PC-9 (cell line): ENCODE results near the gene FOXN3. TPM values are rescaled to one million over a fixed set of nuclear protein-coding genes. Genes with fewer than 3 reads are reported as not detected.

Experiments used
- BruUV-seq: library from RNA; stranded (reverse); fragments of 400-500 nt; replicated peaks from 2 replicates; lab custom pipeline; 2021; lab: Mats Ljungman, UMichigan
- CTCF ChIA-PET: fragments of 300-600 bp; sonication (Branson Sonifier 250); formaldehyde crosslinking; loops from one replicate; lab custom pipeline; 2022; ENCODE audit warnings: antibody characterized with exemption; lab: Charles Lee
- POLR2A ChIA-PET: fragments of 300-600 bp; sonication (Branson Sonifier 250); formaldehyde crosslinking; loops from one replicate; lab custom pipeline; 2022; ENCODE audit warnings: antibody characterized with exemption; ENCODE audit not compliant: unreplicated experiment; lab: Charles Lee
- DNase-seq, 2 experiments: peaks; one replicate each; pipeline versions ENCODE4 v3.0.0 to v3.0.0-alpha.2; 2015 to 2022; ENCODE audit warnings: mixed read lengths in 1 of 2
- H2AFZ ChIP-seq: fragments of 200-600 bp; sonication (generic); 2 replicates; pipeline ENCODE4 v1.8.1; 2017; ENCODE audit warnings: antibody characterized with exemption
- H3F3A ChIP-seq: fragments of 200-600 bp; sonication (generic); 2 replicates; pipeline ENCODE4 v1.8.1; 2017; ENCODE audit warnings: antibody characterized with exemption, mild to moderate bottlenecking, low read depth; ENCODE audit not compliant: insufficient read depth
- H3K27ac ChIP-seq: fragments of 200-600 bp; sonication (generic); 2 replicates; pipeline ENCODE4 v1.6.1; 2016; ENCODE audit warnings: mixed run types
- H3K27me3 ChIP-seq: fragments of 200-600 bp; sonication (generic); 2 replicates; pipeline ENCODE4 v1.6.1; 2016; ENCODE audit warnings: low read depth, mixed run types; ENCODE audit not compliant: insufficient read depth
- H3K36me3 ChIP-seq: fragments of 200-600 bp; sonication (generic); 2 replicates; pipeline ENCODE4 v1.6.1; 2016; ENCODE audit warnings: low read depth, mixed run types
- H3K4me1 ChIP-seq: fragments of 200-600 bp; sonication (generic); replicated peaks from 2 replicates; pipeline ENCODE4 v1.6.1; 2016; ENCODE audit warnings: mixed run types; ENCODE audit not compliant: insufficient read depth
- H3K4me2 ChIP-seq: fragments of 200-600 bp; sonication (generic); 2 replicates; pipeline ENCODE4 v1.6.1; 2017; ENCODE audit warnings: mixed run types
- H3K4me3 ChIP-seq: fragments of 200-600 bp; sonication (generic); 2 replicates; pipeline ENCODE4 v1.6.1; 2016; ENCODE audit warnings: mixed run types
- H3K79me2 ChIP-seq: fragments of 200-600 bp; sonication (generic); 2 replicates; pipeline ENCODE4 v1.6.1; 2017; ENCODE audit warnings: low read depth, mixed run types
- H3K9me2 ChIP-seq: fragments of 200-600 bp; sonication (generic); 2 replicates; pipeline ENCODE4 v1.8.1; 2017; ENCODE audit warnings: mild to moderate bottlenecking; ENCODE audit not compliant: insufficient read depth
- H3K9me3 ChIP-seq: fragments of 200-600 bp; sonication (generic); 2 replicates; pipeline ENCODE4 v1.8.1; 2016; ENCODE audit warnings: low read depth; ENCODE audit not compliant: insufficient read depth
- H4K20me1 ChIP-seq: fragments of 200-600 bp; sonication (generic); 2 replicates; pipeline ENCODE4 v1.8.1; 2017; ENCODE audit not compliant: insufficient read depth
- EZH2 ChIP-seq: fragments of 200-600 bp; sonication (generic); IDR thresholded peaks from 2 replicates; pipeline ENCODE4 v1.8.0; 2017; ENCODE audit warnings: antibody characterized with exemption, low read depth
- intact Hi-C: fragments of 100-400 bp; cut with micrococcal nuclease; formaldehyde crosslinking; loops from one replicate; pipeline ENCODE4 v1.10.0; 2022; ENCODE audit not compliant: unreplicated experiment
- total RNA-seq: library from RNA; stranded (reverse); gene quantifications from 2 replicates; pipeline ENCODE4 v1.2.3, GENCODE V29; 2021
- TF ChIP-seq, protein P1 (sequence below): fragments of 200-600 bp; sonication (generic); conservative IDR thresholded peaks from 2 replicates; pipeline ENCODE4 v1.6.1; 2017; ENCODE audit warnings: mixed run types, antibody characterized with exemption, mild to moderate bottlenecking, moderate library complexity

Gene FOXN3
- total RNA-seq, 1 experiment from 2014 or later, result 4.2 TPM

DNA sequence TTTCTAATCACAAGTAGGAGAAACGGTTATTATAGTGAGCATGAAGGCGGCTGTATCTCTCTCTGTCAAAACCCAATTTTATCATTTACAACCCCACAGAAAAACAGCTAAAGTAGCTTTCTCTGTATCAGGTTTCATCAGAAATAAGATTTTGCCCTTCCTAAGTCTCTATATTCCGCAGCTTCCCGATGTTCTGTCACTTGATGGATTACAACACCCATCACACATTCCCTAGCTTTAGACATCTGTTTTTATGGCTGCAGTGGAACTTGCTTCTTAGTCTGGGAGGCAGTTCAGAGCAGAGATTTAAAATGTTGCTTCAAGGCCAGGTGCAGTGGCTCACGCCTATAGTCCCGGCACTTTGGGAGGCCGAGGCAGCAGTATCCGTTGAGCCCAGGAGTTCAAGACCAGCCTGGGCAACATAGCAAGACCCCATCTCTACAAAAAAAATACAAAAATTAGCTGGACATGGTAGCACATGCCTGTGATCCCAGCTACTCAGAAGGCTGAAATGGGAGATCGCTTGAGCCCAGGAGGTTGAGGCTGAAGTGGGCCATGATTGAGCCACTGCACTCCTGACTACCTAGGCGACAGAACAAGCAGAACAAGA lies 27.6 kb upstream of the FOXN3 start:
- intact Hi-C loops, result no loop called here
- Histone ChIP-seq H3K4me2 (no peak overlapping the region), H3K4me3 (no peak overlapping the region)

DNA sequence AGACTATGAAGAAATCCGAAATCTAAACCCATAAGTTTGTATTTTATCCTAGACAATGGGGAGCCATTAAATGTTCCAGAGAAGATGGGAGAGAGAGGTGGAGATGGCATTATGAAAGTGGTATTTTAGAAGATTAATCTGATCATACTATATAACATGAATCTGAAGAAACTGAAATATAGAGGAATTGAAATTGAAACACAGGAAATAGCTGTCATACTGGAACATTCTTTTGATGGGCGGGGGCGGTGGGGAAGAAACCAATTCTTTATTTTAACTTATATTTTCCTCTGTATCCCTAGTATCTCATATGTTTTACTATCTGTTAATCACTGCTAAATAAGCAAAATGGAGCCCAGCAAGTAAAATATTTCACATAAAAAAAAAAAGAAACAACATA lies 27.0 kb upstream of the FOXN3 start:
- TF ChIP-seq EZH2, result no peak
- TF ChIP-seq, protein P1, sequence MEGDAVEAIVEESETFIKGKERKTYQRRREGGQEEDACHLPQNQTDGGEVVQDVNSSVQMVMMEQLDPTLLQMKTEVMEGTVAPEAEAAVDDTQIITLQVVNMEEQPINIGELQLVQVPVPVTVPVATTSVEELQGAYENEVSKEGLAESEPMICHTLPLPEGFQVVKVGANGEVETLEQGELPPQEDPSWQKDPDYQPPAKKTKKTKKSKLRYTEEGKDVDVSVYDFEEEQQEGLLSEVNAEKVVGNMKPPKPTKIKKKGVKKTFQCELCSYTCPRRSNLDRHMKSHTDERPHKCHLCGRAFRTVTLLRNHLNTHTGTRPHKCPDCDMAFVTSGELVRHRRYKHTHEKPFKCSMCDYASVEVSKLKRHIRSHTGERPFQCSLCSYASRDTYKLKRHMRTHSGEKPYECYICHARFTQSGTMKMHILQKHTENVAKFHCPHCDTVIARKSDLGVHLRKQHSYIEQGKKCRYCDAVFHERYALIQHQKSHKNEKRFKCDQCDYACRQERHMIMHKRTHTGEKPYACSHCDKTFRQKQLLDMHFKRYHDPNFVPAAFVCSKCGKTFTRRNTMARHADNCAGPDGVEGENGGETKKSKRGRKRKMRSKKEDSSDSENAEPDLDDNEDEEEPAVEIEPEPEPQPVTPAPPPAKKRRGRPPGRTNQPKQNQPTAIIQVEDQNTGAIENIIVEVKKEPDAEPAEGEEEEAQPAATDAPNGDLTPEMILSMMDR, result no peak
- Histone ChIP-seq H4K20me1 (no peaks in the 10 kb centered on the region), H3K9me2 (no peaks in the 10 kb centered on the region), H3K4me2 (no peak overlapping the region), H3F3A (no peaks in the 10 kb centered on the region), H3K36me3 (no peaks in the 10 kb centered on the region), H3K4me3 (no peak overlapping the region), H3K4me1 (no peaks in the 10 kb centered on the region), H3K79me2 (no peaks in the 10 kb centered on the region), H3K9me3 (no peaks in the 10 kb centered on the region), H3K27me3 (peaks cover 18% of the 10 kb centered on the region; the same call in 1 of the 2 replicates), H2AFZ (no peak overlapping the region), H3K27ac (no peak overlapping the region)
- BruUV-seq, result no TSS peak
- ChIA-PET POLR2A (no interaction called here), CTCF (no interaction called here)
- no peak for DNase-seq
- intact Hi-C loops, result no loop called here

More for the DNA sequence above, 27.6 kb upstream of the FOXN3 start:
- no TSS peak for BruUV-seq
- DNase-seq, result no peak
- Histone ChIP-seq H3K36me3 (no peaks in the 10 kb centered on the region), H4K20me1 (no peaks in the 10 kb centered on the region), H3K9me3 (no peaks in the 10 kb centered on the region), H3F3A (no peaks in the 10 kb centered on the region), H2AFZ (no peak overlapping the region), H3K4me1 (no peaks in the 10 kb centered on the region), H3K9me2 (no peaks in the 10 kb centered on the region), H3K27ac (no peak overlapping the region), H3K79me2 (no peaks in the 10 kb centered on the region), H3K27me3 (peaks cover 18% of the 10 kb centered on the region; the same call in 1 of the 2 replicates)
- ChIA-PET POLR2A (no interaction called here), CTCF (no interaction called here)
- no peak for TF ChIP-seq EZH2
- TF ChIP-seq, protein P1, result no peak

DNA sequence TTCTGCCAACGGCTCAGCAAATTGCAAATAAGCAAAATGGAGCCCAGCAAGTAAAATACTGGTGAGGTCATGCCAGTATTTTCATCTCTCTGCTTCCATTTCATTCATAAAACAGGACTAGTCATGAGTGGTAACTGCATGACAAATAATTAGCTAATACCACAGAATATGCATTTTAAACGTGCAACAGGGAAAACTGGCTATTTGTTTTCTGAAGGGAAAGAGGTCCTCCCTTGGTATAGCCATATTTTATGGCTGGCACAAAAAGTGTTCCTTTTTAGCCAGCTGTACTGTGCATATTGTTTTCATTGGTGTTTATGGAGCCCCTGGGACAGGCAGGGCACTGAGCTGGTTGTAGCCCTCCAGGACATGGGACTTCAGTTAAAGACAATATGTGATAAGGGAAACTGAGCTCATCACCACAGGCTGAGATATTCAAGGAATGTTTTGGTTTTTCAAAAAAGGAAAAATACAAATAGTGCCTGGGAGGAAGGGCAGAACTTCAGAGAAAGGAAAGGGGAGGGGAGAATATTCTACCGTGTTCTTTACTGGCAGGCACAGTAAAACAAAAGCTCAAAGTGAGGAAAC lies 26.1 kb upstream of the FOXN3 start:
- CTCF ChIA-PET, result no interaction called here
- no peak overlapping the region for H2AFZ ChIP-seq

More for the DNA sequence above, 26.1 kb upstream of the FOXN3 start:
- intact Hi-C loops, result no loop called here
- Histone ChIP-seq H3K9me2 (no peaks in the 10 kb centered on the region), H3K79me2 (no peaks in the 10 kb centered on the region), H3K4me2 (no peak overlapping the region), H3K27ac (no peak overlapping the region), H3K4me1 (no peaks in the 10 kb centered on the region), H3K27me3 (peaks cover 18% of the 10 kb centered on the region; the same call in 1 of the 2 replicates), H3K9me3 (no peaks in the 10 kb centered on the region), H3F3A (no peaks in the 10 kb centered on the region), H3K36me3 (no peaks in the 10 kb centered on the region), H4K20me1 (no peaks in the 10 kb centered on the region), H3K4me3 (no peak overlapping the region)
- no TSS peak for BruUV-seq
- TF ChIP-seq, protein P1, result no peak
- no peak for TF ChIP-seq EZH2
- no peak for DNase-seq
- POLR2A ChIA-PET, result no interaction called here
